HepG2 (cell line): Measurements from ENCODE around the gene MATR3. TPM values are rescaled to one million over a fixed set of nuclear protein-coding genes. Genes with fewer than 3 reads are reported as not detected.

Source experiments
- ATAC-seq: fragments of 200-7000 bp; cut with Tn5 transposase; 3 replicates; pipeline ENCODE4 v1.9.1; 2020; ENCODE audit warnings: mild to moderate bottlenecking, moderate library complexity
- BruUV-seq: library from RNA; stranded (reverse); fragments of 400-500 nt; replicated peaks from 2 replicates; lab custom pipeline; 2021; lab: Mats Ljungman, UMichigan
- CTCF ChIA-PET: fragments of 300-600 bp; formaldehyde crosslinking; extraction: SDS; loops from one replicate; lab custom pipeline; 2021; ENCODE audit warnings: low total read pairs, inconsistent platforms, low intra/inter-chr PET ratio; lab: Yijun Ruan, JAX
- POLR2A ChIA-PET: fragments of 350-600 bp; sonication (Branson Sonifier 250); formaldehyde crosslinking; loops from one replicate; lab custom pipeline; 2020; ENCODE audit warnings: antibody characterized with exemption, inconsistent platforms; lab: Yijun Ruan, JAX
- DNase-seq: peaks from one replicate; pipeline ENCODE4 v3.0.0-alpha.2; 2015; ENCODE audit warnings: low spot score
- FAIRE-seq: peaks from 3 replicates; lab custom pipeline; 2011; peaks lifted over from hg19 to GRCh38; lab: Jason Lieb, UNC
- H2AFZ ChIP-seq: one replicate; pipeline ENCODE4 v1.6.1; 2011; ENCODE audit warnings: low read length, inconsistent platforms
- H3K27ac ChIP-seq: fragments of 300-600 bp; 3 replicates; pipeline ENCODE4 v1.8.0; 2011; ENCODE audit warnings: mixed run types, mild to moderate bottlenecking, mixed read lengths, low read length, inconsistent platforms; ENCODE audit not compliant: insufficient read depth; ENCODE audit errors: extremely low read length
- H3K27me3 ChIP-seq, 2 experiments: fragments of 200-600 bp in 1 of 2; 2 replicates in 1 of 2; 3 replicates in 1 of 2; pipeline versions ENCODE4 v1.6.0 to v1.8.0; 2011; ENCODE audit warnings: low read length in 2 of 2, mild to moderate bottlenecking in 2 of 2, moderate library complexity in 2 of 2, inconsistent platforms in 1 of 2; ENCODE audit not compliant: insufficient read depth in 2 of 2, control insufficient read depth in 1 of 2
- H3K36me3 ChIP-seq, 2 experiments: fragments of 200-600 bp in 1 of 2; replicated peaks in 1 of 2; 2 replicates in 1 of 2; 3 replicates in 1 of 2; pipeline versions ENCODE4 v1.5.1 to v1.8.0; 2011; ENCODE audit warnings: low read length in 2 of 2, inconsistent platforms in 1 of 2; ENCODE audit not compliant: insufficient read depth in 2 of 2, control insufficient read depth in 1 of 2
- H3K4me1 ChIP-seq: 2 replicates; pipeline ENCODE4 v1.5.1; 2012; ENCODE audit warnings: low read length, inconsistent platforms; ENCODE audit not compliant: insufficient read depth
- H3K4me2 ChIP-seq: 2 replicates; pipeline ENCODE4 v1.6.0; 2011; ENCODE audit warnings: low read depth, low read length, inconsistent platforms
- H3K4me3 ChIP-seq, 3 experiments: fragments of 200-600 bp in 1 of 3; sonication (generic), shearing (Covaris generic) in 1 of 3; replicated peaks in 1 of 3; 2 replicates each; pipeline ENCODE4 v1.5.1; 2011 to 2016; ENCODE audit warnings: low read length in 3 of 3, inconsistent platforms in 2 of 3, low read depth in 2 of 3, mild to moderate bottlenecking in 2 of 3, control low read depth in 1 of 3, mixed read lengths in 1 of 3; ENCODE audit not compliant: insufficient read depth in 1 of 3
- H3K79me2 ChIP-seq: one replicate; pipeline ENCODE4 v1.6.1; 2011; ENCODE audit warnings: low read length, inconsistent platforms; ENCODE audit not compliant: insufficient read depth
- H3K9ac ChIP-seq: 2 replicates; pipeline ENCODE4 v1.6.0; 2011; ENCODE audit warnings: mild to moderate bottlenecking, low read depth, low read length, inconsistent platforms; ENCODE audit not compliant: insufficient read depth
- H3K9me3 ChIP-seq: 2 replicates; pipeline ENCODE4 v1.5.1; 2012; ENCODE audit warnings: mild to moderate bottlenecking, low read length
- H4K20me1 ChIP-seq: 2 replicates; pipeline ENCODE4 v1.6.0; 2011; ENCODE audit warnings: inconsistent platforms, mild to moderate bottlenecking, low read length, moderate library complexity; ENCODE audit not compliant: insufficient read depth
- FOXP4 ChIP-seq: sonication (generic); formaldehyde crosslinking; IDR thresholded peaks from 2 replicates; pipeline ENCODE4 v1.4.0; 2020; ENCODE audit warnings: missing genetic modification reagents
- LRRFIP1 ChIP-seq: sonication (generic); formaldehyde crosslinking; conservative IDR thresholded peaks from 2 replicates; pipeline ENCODE4 v1.4.0; 2020; ENCODE audit warnings: missing genetic modification reagents
- PPARG ChIP-seq: conservative IDR thresholded peaks from 2 replicates; pipeline ENCODE4 v1.6.1; 2016; ENCODE audit warnings: missing biosample characterization, missing genetic modification reagents
- PRDM10 ChIP-seq: sonication (generic); formaldehyde crosslinking; IDR thresholded peaks from 2 replicates; pipeline ENCODE4 v1.4.0; 2020; ENCODE audit warnings: low read depth, missing genetic modification reagents
- SRSF4 ChIP-seq: fragments of 200-400 bp; formaldehyde crosslinking; IDR thresholded peaks from one replicate; pipeline ENCODE4 v1.6.1; 2018; ENCODE audit warnings: mild to moderate bottlenecking, low read depth, low read length, moderate library complexity; ENCODE audit not compliant: poor library complexity, severe bottlenecking
- ZNF335 ChIP-seq: sonication (generic); formaldehyde crosslinking; IDR thresholded peaks from 2 replicates; pipeline ENCODE4 v1.4.0; 2020; ENCODE audit warnings: missing genetic modification reagents
- ZNF629 ChIP-seq: sonication (generic); formaldehyde crosslinking; conservative IDR thresholded peaks from 2 replicates; pipeline ENCODE4 v1.5.0; 2020; ENCODE audit warnings: missing genetic modification reagents
- WGBS: methylation state at CpG from one replicate; pipeline ENCODE4 v1.1.6; 2017; ENCODE audit warnings: low lambda C conversion rate; 5-methylcytosine and 5-hydroxymethylcytosine counted together
- in situ Hi-C: cut with HindIII; loops from 2 replicates; pipeline ENCODE4 v1.10.0; 2017; ENCODE audit warnings: low pct_unique_long_range_greater_than_20kb; ENCODE audit not compliant: extremely low pct_ligation_motif_present
- intact Hi-C: fragments of 100-400 bp; cut with micrococcal nuclease; formaldehyde crosslinking; loops from one replicate; pipeline ENCODE4 v1.10.0; 2022; ENCODE audit not compliant: unreplicated experiment
- polyA plus RNA-seq, 8 experiments: library from polyadenylated mRNA; depleted of rRNA in 3 of 8; stranded (reverse) in 7 of 8; unstranded in 1 of 8; fragments of >200 nt; fragmentation: Illumina TruSeq in 4 of 8; extraction: Trizol in 4 of 8; gene quantifications; 2 replicates each; pipeline versions ENCODE4 v1.2.1 to v1.2.3, GENCODE V29; 2011 to 2016; ENCODE audit warnings: low read depth in 4 of 8, missing spikeins in 1 of 8, mixed read lengths in 1 of 8; ENCODE audit not compliant: insufficient read depth in 1 of 8
- total RNA-seq, 5 experiments: library from RNA; depleted of rRNA; stranded (reverse); fragments of >200 nt; fragmentation: Illumina TruSeq; extraction: Trizol; gene quantifications; 2 replicates each; pipeline ENCODE4 v1.2.3, GENCODE V29; 2016; ENCODE audit warnings: low read depth in 1 of 5

MATR3 gene
- total and polyA plus RNA-seq, 2 of the 13 experiments (the other 11 are each of a cell fraction or from before 2014, with no cell fraction given), result 94.2 to 341 TPM

- TF ChIP-seq LRRFIP1 (CRISPR knock-in tag) (no peak), PPARG (CRISPR knock-in tag) (no peak), PRDM10 (CRISPR knock-in tag) (no peak)
Observed at GRCh38 chr5:139378101-139378825, 84.7 kb downstream of the MATR3 start (continued).

DNA sequence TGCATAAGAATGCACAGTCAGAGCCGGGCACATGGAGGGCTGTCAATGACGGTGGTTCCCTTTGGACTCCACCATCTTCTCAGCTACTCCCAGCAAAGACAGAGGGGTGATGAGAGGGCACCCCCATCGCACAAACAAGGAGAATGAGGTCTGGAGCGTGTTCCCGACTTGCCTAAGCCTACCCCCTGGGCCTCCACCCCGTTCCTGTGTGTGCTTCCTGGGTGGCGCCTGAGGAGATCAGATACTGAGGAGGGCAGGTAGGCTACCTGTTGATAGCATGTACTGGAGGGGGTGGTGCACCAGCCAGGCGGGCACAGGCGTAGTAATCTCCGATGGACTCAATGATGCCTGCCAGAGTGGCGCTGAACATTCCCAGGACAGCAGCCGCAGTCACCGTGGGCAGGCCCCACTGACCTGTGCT lies 85.4 kb downstream of the MATR3 start:
- Histone ChIP-seq H4K20me1 (no peaks in the 10 kb centered on the region), H3K9ac (no peak overlapping the region), H3K27me3 (no peaks in the 10 kb centered on the region), H3K4me3 (no peak overlapping the region), H3K27ac (no peak overlapping the region), H3K79me2 (peaks cover 12% of the 10 kb centered on the region), H3K4me1 (peaks cover 36% of the 10 kb centered on the region), H3K36me3 (peaks cover 0 to 5% of the 10 kb centered on the region in 2 experiments; a peak in 2 of 5 replicates), H3K4me2 (no peak overlapping the region), H2AFZ (no peak overlapping the region), H3K9me3 (no peaks in the 10 kb centered on the region)
- intact Hi-C loops (no loop called here), in situ Hi-C loops (no loop called here)
- FAIRE-seq (no peak), DNase-seq (no peak), ATAC-seq (no peak)
- 96% methylated on average over 11 of the region's 13 CpGs for WGBS
- POLR2A ChIA-PET, result no interaction called here
- CTCF ChIA-PET, result no interaction called here
- BruUV-seq, result no TSS peak
- TF ChIP-seq PRDM10 (CRISPR knock-in tag), result no peak
- no peak for TF ChIP-seq ZNF629 (CRISPR knock-in tag)
- no peak for TF ChIP-seq ZNF335
- TF ChIP-seq FOXP4, result no peak
- TF ChIP-seq SRSF4, result no peak
